H9 (cell line): ENCODE data around the gene NACC2. TPM values are rescaled to one million over a fixed set of nuclear protein-coding genes. Genes with fewer than 3 reads are reported as not detected.

Experiments used
- DNase-seq: peaks from one replicate; pipeline ENCODE4 v3.0.0-alpha.2; 2017
- H2AFZ ChIP-seq: one replicate; pipeline ENCODE4 v1.6.1; 2013; ENCODE audit warnings: mild to moderate bottlenecking, low read length, control low read depth, moderate library complexity
- H2AK5ac ChIP-seq: 2 replicates; pipeline ENCODE4 v1.6.1; 2013; ENCODE audit warnings: low read length, control low read depth, mixed read lengths; ENCODE audit not compliant: insufficient read length
- H2BK120ac ChIP-seq: one replicate; pipeline ENCODE4 v1.6.1; 2013; ENCODE audit warnings: low read depth, mild to moderate bottlenecking, low read length, control low read depth, inconsistent platforms; ENCODE audit not compliant: poor library complexity, severe bottlenecking
- H2BK12ac ChIP-seq: 2 replicates; pipeline ENCODE4 v1.6.1; 2013; ENCODE audit warnings: low read length, control low read depth, mixed read lengths, low read depth; ENCODE audit not compliant: insufficient read length
- H2BK15ac ChIP-seq: 2 replicates; pipeline ENCODE4 v1.6.1; 2013; ENCODE audit warnings: low read depth, low read length, control low read depth
- H2BK20ac ChIP-seq: one replicate; pipeline ENCODE4 v1.6.1; 2013; ENCODE audit warnings: low read depth, mild to moderate bottlenecking, low read length, control low read depth, inconsistent platforms; ENCODE audit not compliant: poor library complexity, severe bottlenecking
- H2BK5ac ChIP-seq: 2 replicates; pipeline ENCODE4 v1.6.1; 2013; ENCODE audit warnings: low read length, control low read depth, mixed read lengths; ENCODE audit not compliant: insufficient read length
- H3K14ac ChIP-seq: 2 replicates; pipeline ENCODE4 v1.6.1; 2013; ENCODE audit warnings: low read length, control low read depth; ENCODE audit not compliant: insufficient read depth
- H3K18ac ChIP-seq: 2 replicates; pipeline ENCODE4 v1.6.1; 2013; ENCODE audit warnings: low read depth, mild to moderate bottlenecking, mixed read lengths, low read length, control low read depth; ENCODE audit not compliant: insufficient read length
- H3K23ac ChIP-seq: 2 replicates; pipeline ENCODE4 v1.6.1; 2013; ENCODE audit warnings: low read length, control low read depth, mixed read lengths, low read depth; ENCODE audit not compliant: insufficient read length
- H3K23me2 ChIP-seq: 2 replicates; pipeline ENCODE4 v1.6.1; 2013; ENCODE audit warnings: low read depth, mild to moderate bottlenecking, mixed read lengths, low read length, control low read depth; ENCODE audit not compliant: insufficient read length, poor library complexity, severe bottlenecking
- H3K27ac ChIP-seq: 2 replicates; pipeline ENCODE4 v1.5.1; 2013; ENCODE audit warnings: low read length, control low read depth, mixed read lengths, low read depth; ENCODE audit not compliant: insufficient read length
- H3K27me3 ChIP-seq: 2 replicates; pipeline ENCODE4 v1.6.1; 2013; ENCODE audit warnings: low read length, control low read depth, inconsistent platforms; ENCODE audit not compliant: insufficient read depth
- H3K4ac ChIP-seq: 2 replicates; pipeline ENCODE4 v1.6.1; 2013; ENCODE audit warnings: low read depth, mild to moderate bottlenecking, control low read depth, inconsistent platforms, low read length, moderate library complexity
- H3K4me1 ChIP-seq: 2 replicates; pipeline ENCODE4 v1.6.1; 2013; ENCODE audit warnings: low read length, control low read depth, inconsistent platforms; ENCODE audit not compliant: insufficient read depth
- H3K4me2 ChIP-seq: 2 replicates; pipeline ENCODE4 v1.6.1; 2013; ENCODE audit warnings: low read length, control low read depth, mixed read lengths; ENCODE audit not compliant: insufficient read length, insufficient read depth
- H3K56ac ChIP-seq: 2 replicates; pipeline ENCODE4 v1.6.1; 2013; ENCODE audit warnings: low read depth, mild to moderate bottlenecking, mixed read lengths, low read length, control low read depth; ENCODE audit not compliant: insufficient read length
- H3K79me1 ChIP-seq: 2 replicates; pipeline ENCODE4 v1.6.1; 2013; ENCODE audit warnings: low read depth, mild to moderate bottlenecking, moderate library complexity, low read length, control low read depth, inconsistent platforms; ENCODE audit not compliant: insufficient read depth, poor library complexity, severe bottlenecking
- H3K79me2 ChIP-seq: 2 replicates; pipeline ENCODE4 v1.6.1; 2013; ENCODE audit warnings: low read length, control low read depth, inconsistent platforms; ENCODE audit not compliant: insufficient read depth
- H3K9ac ChIP-seq: 2 replicates; pipeline ENCODE4 v1.6.1; 2013; ENCODE audit warnings: low read length, control low read depth, mixed read lengths; ENCODE audit not compliant: insufficient read length; ENCODE audit errors: extremely low read depth
- H3K9me3 ChIP-seq: one replicate; pipeline ENCODE4 v1.6.1; 2013; ENCODE audit warnings: low read depth, low read length, inconsistent platforms; ENCODE audit not compliant: control insufficient read depth
- H3T11ph ChIP-seq: one replicate; pipeline ENCODE4 v1.6.1; 2013; ENCODE audit warnings: mild to moderate bottlenecking, low read length, control low read depth, inconsistent platforms
- H4K20me1 ChIP-seq: one replicate; pipeline ENCODE4 v1.6.1; 2013; ENCODE audit not compliant: control insufficient read depth, insufficient read length, insufficient read depth
- H4K5ac ChIP-seq: 2 replicates; pipeline ENCODE4 v1.6.1; 2013; ENCODE audit warnings: low read depth, mild to moderate bottlenecking, mixed read lengths, low read length, control low read depth; ENCODE audit not compliant: insufficient read length
- H4K8ac ChIP-seq: replicated peaks from 2 replicates; pipeline ENCODE4 v1.6.1; 2013; ENCODE audit warnings: low read length, control low read depth, mixed read lengths, low read depth; ENCODE audit not compliant: insufficient read length
- H4K91ac ChIP-seq: 2 replicates; pipeline ENCODE4 v1.6.1; 2013; ENCODE audit warnings: low read depth, mild to moderate bottlenecking, moderate library complexity, mixed read lengths, low read length, control low read depth; ENCODE audit not compliant: insufficient read length
- H3K27ac Mint-ChIP-seq, 3 experiments: 2 replicates in 2 of 3; 3 replicates in 1 of 3; pipeline ENCODE4 v1.8.0; 2020 to 2021; ENCODE audit warnings: mixed read lengths in 3 of 3, mild to moderate bottlenecking in 1 of 3, moderate library complexity in 1 of 3
- H3K27me3 Mint-ChIP-seq: 2 replicates; pipeline ENCODE4 v1.8.0; 2021; ENCODE audit warnings: low read depth, mild to moderate bottlenecking, moderate library complexity, mixed read lengths
- H3K36me3 Mint-ChIP-seq, 3 experiments: 2 replicates in 2 of 3; 3 replicates in 1 of 3; pipeline ENCODE4 v1.8.0; 2020 to 2021; ENCODE audit warnings: low read depth in 3 of 3, mixed read lengths in 3 of 3; ENCODE audit not compliant: insufficient read depth in 1 of 3
- H3K4me1 Mint-ChIP-seq, 2 experiments: 2 replicates each; pipeline ENCODE4 v1.8.0; 2020; ENCODE audit warnings: mixed read lengths in 2 of 2
- H3K4me3 Mint-ChIP-seq, 2 experiments: 2 replicates in 1 of 2; 3 replicates in 1 of 2; pipeline ENCODE4 v1.8.0; 2020 to 2021; ENCODE audit warnings: mild to moderate bottlenecking in 2 of 2, mixed read lengths in 2 of 2, moderate library complexity in 1 of 2
- H3K9me3 Mint-ChIP-seq, 2 experiments: 2 replicates in 1 of 2; 3 replicates in 1 of 2; pipeline ENCODE4 v1.8.0; 2020; ENCODE audit warnings: mild to moderate bottlenecking in 2 of 2, mixed read lengths in 2 of 2, moderate library complexity in 1 of 2
- WGBS: extraction: QIAGEN DNeasy Blood & Tissue Kit; methylation state at CpG from one replicate; pipeline ENCODE4 v1.1.7; 2013; ENCODE audit warnings: missing lambda C conversion rate, low lambda C conversion rate, mixed read lengths; ENCODE audit not compliant: insufficient read length; ENCODE audit errors: extremely low coverage; 5-methylcytosine and 5-hydroxymethylcytosine counted together
- total RNA-seq: library from RNA; stranded (reverse); gene quantifications from 2 replicates; pipeline ENCODE4 v1.2.1, GENCODE V29; 2021
- TF ChIP-seq, protein P1 (sequence below): fragments of 200-600 bp; sonication (generic); conservative IDR thresholded peaks from 3 replicates; pipeline ENCODE4 v1.8.0; 2021; ENCODE audit warnings: antibody characterized with exemption, mild to moderate bottlenecking

Gene NACC2
- total RNA-seq, 1 experiment from 2014 or later, result 11.5 TPM

DNA sequence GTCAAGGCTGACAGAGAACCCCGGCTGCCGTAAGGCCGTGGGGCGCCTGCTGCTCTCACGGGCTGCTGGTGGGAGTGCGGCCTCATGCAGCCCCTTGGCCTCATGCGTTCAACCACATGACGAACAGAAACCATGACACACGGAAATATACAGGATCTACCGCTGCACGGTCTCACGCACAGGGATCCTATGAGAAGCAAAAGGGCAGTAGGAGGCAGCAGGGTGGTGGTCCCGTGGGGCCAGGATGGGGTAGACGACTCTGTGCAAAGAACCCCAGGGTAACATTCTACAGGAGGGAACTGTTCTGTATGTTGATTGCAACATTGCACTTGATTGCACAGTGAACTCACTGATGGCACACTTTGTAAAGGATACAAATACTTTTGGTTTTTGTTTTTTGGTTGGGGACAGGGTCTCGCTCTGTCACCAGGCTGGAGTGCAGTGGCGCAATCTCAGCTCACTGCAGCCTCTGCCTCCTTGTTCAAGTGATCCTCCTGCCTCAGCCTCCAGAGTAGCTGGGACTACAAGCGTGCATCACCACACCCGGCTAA, 51.6 kb downstream of the NACC2 start:
- Histone ChIP-seq H3K23ac (no peak overlapping the region), H4K20me1 (no peaks in the 10 kb centered on the region), H2BK12ac (no peak overlapping the region), H3K27ac (no peak overlapping the region), H2BK15ac (no peak overlapping the region), H3K79me2 (no peaks in the 10 kb centered on the region), H3K56ac (no peak overlapping the region), H3K4me2 (no peak overlapping the region), H2BK20ac (no peak overlapping the region), H3K18ac (no peak overlapping the region), H3T11ph (no peak overlapping the region), H3K79me1 (no peaks in the 10 kb centered on the region), H2BK120ac (no peak overlapping the region), H3K4ac (no peak overlapping the region), H3K23me2 (no peaks in the 10 kb centered on the region), H2AK5ac (no peak overlapping the region), H2AFZ (no peak overlapping the region), H2BK5ac (no peak overlapping the region), H3K27me3 (no peaks in the 10 kb centered on the region), H3K4me1 (no peaks in the 10 kb centered on the region), H4K8ac (no peak overlapping the region), H3K9ac (no peak overlapping the region), H3K9me3 (no peaks in the 10 kb centered on the region), H4K91ac (no peak overlapping the region), H3K14ac (no peak overlapping the region), H4K5ac (no peak overlapping the region)
- peak overlapping the region in 1 of 3 experiments; percentile 82; a peak in 1 of 7 replicates for H3K27ac Mint-ChIP-seq
- TF ChIP-seq, protein P1, sequence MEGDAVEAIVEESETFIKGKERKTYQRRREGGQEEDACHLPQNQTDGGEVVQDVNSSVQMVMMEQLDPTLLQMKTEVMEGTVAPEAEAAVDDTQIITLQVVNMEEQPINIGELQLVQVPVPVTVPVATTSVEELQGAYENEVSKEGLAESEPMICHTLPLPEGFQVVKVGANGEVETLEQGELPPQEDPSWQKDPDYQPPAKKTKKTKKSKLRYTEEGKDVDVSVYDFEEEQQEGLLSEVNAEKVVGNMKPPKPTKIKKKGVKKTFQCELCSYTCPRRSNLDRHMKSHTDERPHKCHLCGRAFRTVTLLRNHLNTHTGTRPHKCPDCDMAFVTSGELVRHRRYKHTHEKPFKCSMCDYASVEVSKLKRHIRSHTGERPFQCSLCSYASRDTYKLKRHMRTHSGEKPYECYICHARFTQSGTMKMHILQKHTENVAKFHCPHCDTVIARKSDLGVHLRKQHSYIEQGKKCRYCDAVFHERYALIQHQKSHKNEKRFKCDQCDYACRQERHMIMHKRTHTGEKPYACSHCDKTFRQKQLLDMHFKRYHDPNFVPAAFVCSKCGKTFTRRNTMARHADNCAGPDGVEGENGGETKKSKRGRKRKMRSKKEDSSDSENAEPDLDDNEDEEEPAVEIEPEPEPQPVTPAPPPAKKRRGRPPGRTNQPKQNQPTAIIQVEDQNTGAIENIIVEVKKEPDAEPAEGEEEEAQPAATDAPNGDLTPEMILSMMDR, result no peak
- no peak overlapping the region for H3K4me3 Mint-ChIP-seq
- H3K36me3 Mint-ChIP-seq, result peaks cover 4 to 16% (median 4%) of the 10 kb centered on the region in 3 experiments; a peak in 4 of 7 replicates
- DNase-seq, result no peak
- H3K4me1 Mint-ChIP-seq, result peaks cover 3 to 4% of the 10 kb centered on the region in 2 experiments
- WGBS, result no CpG with 5 or more reads among the region's 18 CpGs
- peaks cover 1% of the 10 kb centered on the region; the same call in 1 of the 2 replicates for H3K27me3 Mint-ChIP-seq
- H3K9me3 Mint-ChIP-seq, result peaks cover 0 to 7% of the 10 kb centered on the region in 2 experiments; a peak in 3 of 5 replicates
